A549 (cell line): ENCODE results near the gene SEMA4D. TPM values are rescaled to one million over a fixed set of nuclear protein-coding genes. Genes with fewer than 3 reads are reported as not detected.

Source experiments
- ATAC-seq, 2 experiments: fragments of 200-7000 bp in 1 of 2; fragments of >200 bp in 1 of 2; cut with Nextera tagmentation in 1 of 2; cut with Tn5 transposase in 1 of 2; 3 replicates each; pipeline versions ENCODE4 v1.8.0 to v1.9.1; 2018 to 2020; ENCODE audit warnings: mild to moderate bottlenecking in 1 of 2, moderate library complexity in 1 of 2
- CTCF ChIA-PET: fragments of 300-600 bp; sonication (Branson Sonifier 250); formaldehyde crosslinking; extraction: SDS; loops from one replicate; lab custom pipeline; 2021; ENCODE audit warnings: antibody characterized with exemption, inconsistent platforms; lab: Yijun Ruan, JAX
- POLR2A ChIA-PET: fragments of 350-600 bp; formaldehyde crosslinking; extraction: SDS; loops from one replicate; lab custom pipeline; 2021; ENCODE audit warnings: antibody characterized with exemption, inconsistent platforms; lab: Yijun Ruan, JAX
- DNase-seq, 2 experiments: peaks; one replicate each; pipeline versions ENCODE4 v3.0.0 to v3.0.0-alpha.2; 2011 to 2016; ENCODE audit warnings: low read depth in 1 of 2, low spot score in 1 of 2
- FAIRE-seq: peaks from 2 replicates; lab custom pipeline; 2011; peaks lifted over from hg19 to GRCh38; lab: Jason Lieb, UNC
- H3K27ac ChIP-seq, 2 experiments: fragments of >200 bp; sonication (Bioruptor Twin); formaldehyde crosslinking; 3 replicates each; pipeline ENCODE4 v1.5.1; 2016 to 2017
- H3K4me1 ChIP-seq: fragments of >200 bp; sonication (Bioruptor Twin); formaldehyde crosslinking; 3 replicates; pipeline ENCODE4 v1.6.1; 2016
- H3K4me2 ChIP-seq: fragments of >200 bp; sonication (Bioruptor Twin); formaldehyde crosslinking; 3 replicates; pipeline ENCODE4 v1.6.1; 2016
- H3K4me3 ChIP-seq: fragments of >200 bp; sonication (Bioruptor Twin); formaldehyde crosslinking; 3 replicates; pipeline ENCODE4 v1.5.1; 2016
- H3K9me3 ChIP-seq: fragments of >200 bp; sonication (Bioruptor Twin); formaldehyde crosslinking; 3 replicates; pipeline ENCODE4 v1.6.1; 2016
- CBX8 ChIP-seq: fragments of 200-600 bp; sonication (generic); IDR thresholded peaks from 2 replicates; pipeline ENCODE4 v1.6.1; 2016
- CHD2 ChIP-seq: fragments of 150-350 bp; IDR thresholded peaks from 2 replicates; pipeline ENCODE4 v1.6.1; 2014; ENCODE audit warnings: low read length; ENCODE audit not compliant: partially characterized antibody
- EHF ChIP-seq: fragments of 250-450 bp; sonication (Bioruptor Pico); IDR thresholded peaks from 2 replicates; pipeline ENCODE4 v1.5.0; 2020; ENCODE audit warnings: mild to moderate bottlenecking
- FOSB ChIP-seq: fragments of 250-450 bp; sonication (Bioruptor Pico); IDR thresholded peaks from 2 replicates; pipeline ENCODE4 v1.5.0; 2020; ENCODE audit warnings: mild to moderate bottlenecking, moderate library complexity
- HDAC2 ChIP-seq: fragments of 200-600 bp; sonication (generic); IDR thresholded peaks from 2 replicates; pipeline ENCODE4 v1.6.1; 2016
- HEYL ChIP-seq: fragments of 250-450 bp; sonication (Bioruptor Pico); IDR thresholded peaks from 2 replicates; pipeline ENCODE4 v1.8.0; 2021; ENCODE audit warnings: mild to moderate bottlenecking, moderate library complexity
- HOXA7 ChIP-seq: fragments of 250-450 bp; sonication (Bioruptor Pico); IDR thresholded peaks from 2 replicates; pipeline ENCODE4 v1.5.0; 2020; ENCODE audit warnings: mild to moderate bottlenecking, moderate library complexity
- HOXB13 ChIP-seq: fragments of 250-450 bp; sonication (Bioruptor Pico); IDR thresholded peaks from 2 replicates; pipeline ENCODE4 v1.5.0; 2020; ENCODE audit warnings: low read depth, mild to moderate bottlenecking, moderate library complexity
- KDM5A ChIP-seq: fragments of 200-600 bp; sonication (generic); IDR thresholded peaks from 2 replicates; pipeline ENCODE4 v1.6.1; 2016; ENCODE audit warnings: antibody characterized with exemption, mild to moderate bottlenecking
- MAZ ChIP-seq: fragments of 150-350 bp; IDR thresholded peaks from 2 replicates; pipeline ENCODE4 v1.6.1; 2014; ENCODE audit warnings: antibody characterized with exemption, low read depth, low read length, borderline replicate concordance
- NPAS2 ChIP-seq: fragments of 250-450 bp; sonication (Bioruptor Pico); IDR thresholded peaks from 2 replicates; pipeline ENCODE4 v1.8.0; 2022; ENCODE audit warnings: mild to moderate bottlenecking, moderate library complexity, borderline replicate concordance
- POLR2AphosphoS2 ChIP-seq: conservative IDR thresholded peaks from 2 replicates; pipeline ENCODE4 v1.6.1; 2012; ENCODE audit warnings: low read length, improper control_type of control experiment, inconsistent platforms
- RAD21 ChIP-seq, 2 experiments: fragments of >200 bp in 1 of 2; sonication (Bioruptor Twin) in 1 of 2; formaldehyde crosslinking in 1 of 2; IDR thresholded peaks in 1 of 2; conservative IDR thresholded peaks in 1 of 2; 2 replicates in 1 of 2; 3 replicates in 1 of 2; pipeline ENCODE4 v1.6.1; 2012 to 2018; ENCODE audit warnings: inconsistent platforms in 1 of 2
- RNF2 ChIP-seq: fragments of 200-600 bp; sonication (generic); IDR thresholded peaks from 2 replicates; pipeline ENCODE4 v1.6.1; 2016; ENCODE audit warnings: low read depth, mild to moderate bottlenecking, antibody characterized with exemption, moderate library complexity, borderline replicate concordance
- SREBF2 ChIP-seq: fragments of 450-650 bp; IDR thresholded peaks from 2 replicates; pipeline ENCODE4 v1.6.1; 2014; ENCODE audit warnings: mild to moderate bottlenecking, moderate library complexity
- TFCP2L1 ChIP-seq: fragments of 250-450 bp; sonication (Bioruptor Pico); IDR thresholded peaks from 2 replicates; pipeline ENCODE4 v1.5.0; 2021; ENCODE audit warnings: mild to moderate bottlenecking
- TP53 ChIP-seq: fragments of 250-450 bp; sonication (Bioruptor Pico); IDR thresholded peaks from 2 replicates; pipeline ENCODE4 v1.5.0; 2021; ENCODE audit warnings: mild to moderate bottlenecking, moderate library complexity
- ZSCAN20 ChIP-seq: fragments of 250-450 bp; sonication (Bioruptor Pico); IDR thresholded peaks from 2 replicates; pipeline ENCODE4 v1.8.0; 2022; ENCODE audit warnings: mild to moderate bottlenecking, moderate library complexity
- WGBS: methylation state at CpG from one replicate; pipeline ENCODE4 v1.1.6; 2017; ENCODE audit errors: missing lambda C conversion rate; 5-methylcytosine and 5-hydroxymethylcytosine counted together
- polyA plus RNA-seq, 4 experiments: library from polyadenylated mRNA; depleted of rRNA in 3 of 4; stranded (reverse); fragments of >200 nt; fragmentation: RNase III in 1 of 4; extraction: RNeasy Plus Mini Kit Qiagen cat#74134 plus additional on column Dnase treatment in 1 of 4; gene quantifications; 2 replicates in 3 of 4; 3 replicates in 1 of 4; pipeline ENCODE4 v1.2.3, GENCODE V29; 2011 to 2017
- TF ChIP-seq, protein P1 (sequence below): IDR thresholded peaks from 2 replicates; pipeline ENCODE4 v1.6.1; 2012
- TF ChIP-seq, protein P2 (sequence below): fragments of 450-650 bp; IDR thresholded peaks from 2 replicates; pipeline ENCODE4 v1.6.1; 2014; ENCODE audit warnings: antibody characterized with exemption
- TF ChIP-seq, protein P3 (sequence below): fragments of 250-450 bp; sonication (Bioruptor Pico); IDR thresholded peaks from 2 replicates; pipeline ENCODE4 v1.5.0; 2021; ENCODE audit warnings: mild to moderate bottlenecking, moderate library complexity, borderline replicate concordance

SEMA4D gene
- polyA plus RNA-seq, 2 of the 4 experiments (the other 2 are of a cell fraction): 5.3 to 7.2 TPM

DNA sequence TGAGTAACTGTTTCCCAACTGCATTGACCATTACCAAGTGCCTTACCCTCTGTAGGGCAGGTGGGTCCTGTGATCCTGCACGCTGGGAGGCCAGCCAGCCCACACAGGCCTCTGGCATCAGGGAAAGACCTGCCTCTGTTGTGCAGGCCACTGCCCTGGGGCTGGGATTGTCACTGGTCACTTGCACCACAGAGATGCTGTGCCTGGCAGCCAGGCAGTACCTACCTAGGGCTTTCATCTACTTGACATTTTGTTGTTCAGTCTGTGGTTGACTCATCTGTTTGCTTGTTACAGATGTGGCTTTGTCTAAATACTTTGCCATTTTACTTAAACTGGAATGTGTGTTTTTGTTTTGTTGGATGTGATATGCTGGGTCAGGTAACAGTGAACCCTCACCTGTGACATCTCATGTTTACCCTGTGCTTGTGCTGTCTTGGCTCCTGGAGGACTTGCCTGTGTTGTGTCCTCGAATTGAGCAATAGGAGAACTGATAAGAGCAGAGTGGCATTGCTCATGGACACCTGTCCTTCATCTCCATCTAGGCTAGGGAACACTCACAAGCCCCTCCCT, 146.8 kb downstream of the SEMA4D start (continued):
- TF ChIP-seq, protein P1, sequence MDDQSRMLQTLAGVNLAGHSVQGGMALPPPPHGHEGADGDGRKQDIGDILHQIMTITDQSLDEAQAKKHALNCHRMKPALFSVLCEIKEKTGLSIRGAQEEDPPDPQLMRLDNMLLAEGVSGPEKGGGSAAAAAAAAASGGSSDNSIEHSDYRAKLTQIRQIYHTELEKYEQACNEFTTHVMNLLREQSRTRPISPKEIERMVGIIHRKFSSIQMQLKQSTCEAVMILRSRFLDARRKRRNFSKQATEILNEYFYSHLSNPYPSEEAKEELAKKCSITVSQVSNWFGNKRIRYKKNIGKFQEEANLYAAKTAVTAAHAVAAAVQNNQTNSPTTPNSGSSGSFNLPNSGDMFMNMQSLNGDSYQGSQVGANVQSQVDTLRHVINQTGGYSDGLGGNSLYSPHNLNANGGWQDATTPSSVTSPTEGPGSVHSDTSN: no peak
- TF ChIP-seq SREBF2: no peak

DNA sequence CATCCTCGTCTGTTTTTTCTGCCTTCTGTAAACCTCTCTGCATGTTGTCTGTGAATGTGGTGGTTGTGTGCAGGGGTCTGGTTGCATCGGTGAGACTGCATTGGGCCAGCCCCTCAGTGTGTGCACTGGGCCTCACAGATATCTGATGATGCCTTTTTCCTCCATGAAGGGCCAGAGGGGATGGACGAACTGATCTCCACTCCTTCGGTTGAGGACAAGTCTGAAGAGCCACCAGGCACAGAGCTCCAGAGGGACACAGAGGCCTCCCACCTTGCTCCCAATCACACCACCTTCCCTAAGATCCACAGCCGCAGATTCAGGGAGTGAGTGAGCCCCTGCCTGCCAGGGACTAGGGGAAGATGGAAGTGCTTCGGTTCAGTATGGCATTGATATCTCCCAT, 148.3 kb downstream of the SEMA4D start:
- FAIRE-seq: no peak

DNA sequence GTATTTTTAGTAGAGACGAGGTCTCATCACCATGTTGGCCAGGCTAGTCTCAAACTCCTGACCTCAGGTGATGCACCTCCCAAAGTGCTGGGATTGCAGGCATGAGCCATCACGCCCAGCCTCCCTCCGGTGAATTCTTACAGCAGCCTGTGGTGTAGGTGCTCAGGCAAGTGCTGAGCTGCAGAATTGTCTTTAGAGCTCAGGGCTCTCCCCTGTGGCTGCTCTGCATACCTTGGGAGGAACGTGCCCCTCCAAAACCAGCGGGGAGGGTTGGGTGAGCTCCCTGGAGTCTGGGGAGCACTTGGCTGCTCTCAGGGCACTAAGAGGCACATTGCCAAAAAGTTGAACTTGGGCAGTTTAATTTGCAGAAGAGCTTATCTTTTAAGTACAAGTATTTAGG, 150.3 kb downstream of the SEMA4D start:
- FAIRE-seq: no peak
- no peak for DNase-seq
- Histone ChIP-seq H3K9me3 (no peaks in the 10 kb centered on the region), H3K4me1 (no peaks in the 10 kb centered on the region), H3K27ac (no peak overlapping the region), H3K4me2 (no peak overlapping the region), H3K4me3 (no peak overlapping the region)
- ATAC-seq: no peak
- CTCF ChIA-PET: interaction anchor here (0.9 to 1.4 kb wide), 3 partner anchors 9 to 29 kb away, joined by 3 read pairs; partner anchors contain the start of gene SECISBP2
- POLR2A ChIA-PET: no interaction called here
- 96% methylated on average over 5 of the region's 5 CpGs for WGBS
- TF ChIP-seq RNF2: no peak
- no peak for TF ChIP-seq ZSCAN20 (CRISPR knock-in tag)
- TF ChIP-seq, protein P2, sequence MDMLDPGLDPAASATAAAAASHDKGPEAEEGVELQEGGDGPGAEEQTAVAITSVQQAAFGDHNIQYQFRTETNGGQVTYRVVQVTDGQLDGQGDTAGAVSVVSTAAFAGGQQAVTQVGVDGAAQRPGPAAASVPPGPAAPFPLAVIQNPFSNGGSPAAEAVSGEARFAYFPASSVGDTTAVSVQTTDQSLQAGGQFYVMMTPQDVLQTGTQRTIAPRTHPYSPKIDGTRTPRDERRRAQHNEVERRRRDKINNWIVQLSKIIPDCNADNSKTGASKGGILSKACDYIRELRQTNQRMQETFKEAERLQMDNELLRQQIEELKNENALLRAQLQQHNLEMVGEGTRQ: no peak
- no peak for TF ChIP-seq CBX8
- TF ChIP-seq TP53 (CRISPR knock-in tag): no peak
- TF ChIP-seq, protein P1: no peak
- TF ChIP-seq TFCP2L1 (CRISPR knock-in tag): no peak
- TF ChIP-seq CHD2: no peak

More for the DNA sequence above, 148.3 kb downstream of the SEMA4D start:
- POLR2A ChIA-PET: no interaction called here
- Histone ChIP-seq H3K27ac (no peak overlapping the region), H3K9me3 (no peaks in the 10 kb centered on the region), H3K4me3 (no peak overlapping the region), H3K4me1 (no peaks in the 10 kb centered on the region), H3K4me2 (no peak overlapping the region)
- WGBS: 90% methylated on average over 5 of the region's 6 CpGs
- ATAC-seq (no peak), DNase-seq (no peak)
- CTCF ChIA-PET: no interaction called here
- TF ChIP-seq HDAC2: no peak
- TF ChIP-seq KDM5A: no peak
- no peak for TF ChIP-seq TP53 (CRISPR knock-in tag)
- TF ChIP-seq EHF (CRISPR knock-in tag): no peak
- no peak for TF ChIP-seq POLR2AphosphoS2
- TF ChIP-seq NPAS2 (CRISPR knock-in tag): no peak
- TF ChIP-seq ZSCAN20 (CRISPR knock-in tag): no peak
- TF ChIP-seq RAD21 (conservative IDR thresholded peaks at IDR 0.05 in 1 of 2, IDR thresholded peaks at IDR 0.05 in 1 of 2): no peak
- no peak for TF ChIP-seq HOXA7
- TF ChIP-seq SREBF2: no peak
- TF ChIP-seq HOXB13 (CRISPR knock-in tag): no peak
- no peak for TF ChIP-seq FOSB (CRISPR knock-in tag)
- TF ChIP-seq TFCP2L1 (CRISPR knock-in tag): no peak
- no peak for TF ChIP-seq HEYL
- TF ChIP-seq, protein P3, sequence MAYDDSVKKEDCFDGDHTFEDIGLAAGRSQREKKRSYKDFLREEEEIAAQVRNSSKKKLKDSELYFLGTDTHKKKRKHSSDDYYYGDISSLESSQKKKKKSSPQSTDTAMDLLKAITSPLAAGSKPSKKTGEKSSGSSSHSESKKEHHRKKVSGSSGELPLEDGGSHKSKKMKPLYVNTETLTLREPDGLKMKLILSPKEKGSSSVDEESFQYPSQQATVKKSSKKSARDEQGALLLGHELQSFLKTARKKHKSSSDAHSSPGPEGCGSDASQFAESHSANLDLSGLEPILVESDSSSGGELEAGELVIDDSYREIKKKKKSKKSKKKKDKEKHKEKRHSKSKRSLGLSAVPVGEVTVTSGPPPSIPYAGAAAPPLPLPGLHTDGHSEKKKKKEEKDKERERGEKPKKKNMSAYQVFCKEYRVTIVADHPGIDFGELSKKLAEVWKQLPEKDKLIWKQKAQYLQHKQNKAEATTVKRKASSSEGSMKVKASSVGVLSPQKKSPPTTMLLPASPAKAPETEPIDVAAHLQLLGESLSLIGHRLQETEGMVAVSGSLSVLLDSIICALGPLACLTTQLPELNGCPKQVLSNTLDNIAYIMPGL (CRISPR knock-in tag): no peak
- TF ChIP-seq MAZ: no peak
